BLaER1 (cell line): Measurements from ENCODE around the gene PRDX5.
A peak's percentile ranks its signal among the peaks of the same experiment; 100 is the strongest.

Experiments used
- H3K27ac ChIP-seq: shearing (Covaris generic); formaldehyde crosslinking; 2 replicates; pipeline ENCODE4 v1.8.1; 2022
- H3K27me3 ChIP-seq: shearing (Covaris generic); formaldehyde crosslinking; 2 replicates; pipeline ENCODE4 v1.8.1; 2022
- H3K36me3 ChIP-seq: shearing (Covaris generic); formaldehyde crosslinking; 2 replicates; pipeline ENCODE4 v1.8.1; 2022
- H3K4me1 ChIP-seq: shearing (Covaris generic); formaldehyde crosslinking; 2 replicates; pipeline ENCODE4 v1.8.1; 2022
- H3K4me2 ChIP-seq: shearing (Covaris generic); formaldehyde crosslinking; 2 replicates; pipeline ENCODE4 v1.8.1; 2022
- H3K4me3 ChIP-seq: shearing (Covaris generic); formaldehyde crosslinking; 2 replicates; pipeline ENCODE4 v1.8.1; 2022
- H3K9ac ChIP-seq: shearing (Covaris generic); formaldehyde crosslinking; 2 replicates; pipeline ENCODE4 v1.8.1; 2022
- H3K9me3 ChIP-seq: shearing (Covaris generic); formaldehyde crosslinking; 2 replicates; pipeline ENCODE4 v1.8.1; 2022
- H4K20me1 ChIP-seq: shearing (Covaris generic); formaldehyde crosslinking; 2 replicates; pipeline ENCODE4 v1.8.1; 2022
- Cebpa-rat ChIP-seq: shearing (Covaris generic); IDR thresholded peaks from 2 replicates; pipeline ENCODE4 v1.8.1; 2022

PRDX5 gene

GRCh38 chr11:64355078-64355940 is 37.4 kb downstream of the PRDX5 start:
- Histone ChIP-seq H3K4me1 (peaks cover 96% of the 10 kb centered on the region), H3K9ac (no peak overlapping the region), H3K27me3 (no peaks in the 10 kb centered on the region), H3K9me3 (no peaks in the 10 kb centered on the region), H3K4me3 (no peak overlapping the region), H4K20me1 (peaks cover 28% of the 10 kb centered on the region; the same call in 1 of the 2 replicates), H3K36me3 (no peaks in the 10 kb centered on the region), H3K27ac (peak overlapping the region; percentile 51; the same call in 1 of the 2 replicates), H3K4me2 (peak overlapping the region; percentile 88)
- TF ChIP-seq Cebpa-rat, result no peak

GRCh38 chr11:64356498-64357411 is 38.8 kb downstream of the PRDX5 start:
- H4K20me1 ChIP-seq, result peaks cover 28% of the 10 kb centered on the region; the same call in 1 of the 2 replicates
- H3K36me3 ChIP-seq, result peaks cover 10% of the 10 kb centered on the region
- peak overlapping the region; percentile 64 for H3K27ac ChIP-seq
- H3K27me3 ChIP-seq, result no peaks in the 10 kb centered on the region
- TF ChIP-seq Cebpa-rat, result no peak
- H3K9ac ChIP-seq, result peak overlapping the region; percentile 80; the same call in 1 of the 2 replicates
- H3K4me1 ChIP-seq, result peaks cover 96% of the 10 kb centered on the region
- H3K4me2 ChIP-seq, result peak overlapping the region; percentile 99
- no peak overlapping the region for H3K4me3 ChIP-seq
- H3K9me3 ChIP-seq, result no peaks in the 10 kb centered on the region

- Histone ChIP-seq H4K20me1 (peaks cover 24% of the 10 kb centered on the region; the same call in 1 of the 2 replicates), H3K9me3 (no peaks in the 10 kb centered on the region), H3K27me3 (no peaks in the 10 kb centered on the region), H3K9ac (peak overlapping the region; percentile 80), H3K27ac (peak overlapping the region; percentile 64), H3K4me3 (no peak overlapping the region), H3K4me1 (peaks cover 92% of the 10 kb centered on the region), H3K36me3 (peaks cover 17% of the 10 kb centered on the region), H3K4me2 (peak overlapping the region; percentile 99)
- no peak for TF ChIP-seq Cebpa-rat
These were observed 39.5 kb downstream of the PRDX5 start for GRCh38 chr11:64357446-64357845.

DNA sequence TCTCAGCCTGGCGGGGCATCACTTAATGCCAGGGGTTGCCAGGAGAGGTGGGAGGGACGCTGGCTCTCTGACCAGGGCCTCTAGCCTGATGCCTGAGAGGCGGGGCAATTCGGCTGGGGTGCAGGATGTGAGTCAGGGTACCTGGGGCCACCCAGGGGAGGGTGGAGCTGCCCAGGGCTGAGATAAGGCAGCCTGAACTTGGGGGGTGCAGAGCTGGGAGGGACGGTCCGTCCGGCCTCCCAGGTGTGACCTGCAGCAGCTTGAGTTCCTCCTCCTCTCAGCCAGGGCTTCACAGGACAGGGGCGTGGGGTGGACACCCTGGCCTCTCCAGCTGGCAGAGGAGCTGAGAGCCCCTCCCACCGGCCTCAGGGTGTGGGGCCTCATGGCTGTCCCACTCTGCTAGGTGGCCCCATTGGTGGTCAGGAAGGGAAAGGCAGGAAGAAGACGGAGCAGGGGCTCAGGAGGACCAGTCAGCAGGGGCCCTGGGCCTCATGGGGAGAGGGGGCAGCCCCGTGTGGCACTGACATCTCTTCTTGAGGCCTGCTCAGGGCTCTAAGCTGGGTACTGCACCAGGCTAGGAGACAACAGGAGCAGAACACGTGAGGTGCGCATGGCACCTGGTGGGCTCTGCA is 40.1 kb downstream of the PRDX5 start:
- no peaks in the 10 kb centered on the region for H3K9me3 ChIP-seq
- peak overlapping the region; percentile 99 for H3K4me2 ChIP-seq
- H3K27ac ChIP-seq, result peak overlapping the region; percentile 83
- peaks cover 86% of the 10 kb centered on the region for H3K4me1 ChIP-seq
- peak overlapping the region; percentile 76 for H3K4me3 ChIP-seq
- peaks cover 19% of the 10 kb centered on the region; the same call in 1 of the 2 replicates for H4K20me1 ChIP-seq
- H3K27me3 ChIP-seq, result no peaks in the 10 kb centered on the region
- no peak for TF ChIP-seq Cebpa-rat
- H3K9ac ChIP-seq, result peak overlapping the region; percentile 80
- peaks cover 23% of the 10 kb centered on the region for H3K36me3 ChIP-seq

DNA sequence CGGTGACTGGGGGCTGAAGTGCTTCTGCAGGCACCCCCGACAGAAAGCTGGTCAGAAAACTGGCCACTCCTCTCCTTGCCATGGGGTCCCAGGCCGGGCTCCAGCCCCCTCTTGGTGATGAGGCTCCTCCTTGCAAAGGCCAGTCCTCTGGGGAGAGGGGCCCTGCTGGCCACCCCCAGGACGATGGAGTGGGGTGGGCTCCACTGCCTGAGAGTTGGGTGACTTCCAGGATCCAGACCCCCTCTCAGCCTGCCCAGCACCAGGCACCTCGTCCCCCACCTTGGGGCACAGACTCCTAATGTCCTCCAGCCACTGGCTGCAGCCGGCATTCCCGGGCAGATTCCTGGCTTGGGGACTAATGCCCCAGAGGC is 40.6 kb downstream of the PRDX5 start:
- peak overlapping the region; percentile 80 for H3K9ac ChIP-seq

DNA sequence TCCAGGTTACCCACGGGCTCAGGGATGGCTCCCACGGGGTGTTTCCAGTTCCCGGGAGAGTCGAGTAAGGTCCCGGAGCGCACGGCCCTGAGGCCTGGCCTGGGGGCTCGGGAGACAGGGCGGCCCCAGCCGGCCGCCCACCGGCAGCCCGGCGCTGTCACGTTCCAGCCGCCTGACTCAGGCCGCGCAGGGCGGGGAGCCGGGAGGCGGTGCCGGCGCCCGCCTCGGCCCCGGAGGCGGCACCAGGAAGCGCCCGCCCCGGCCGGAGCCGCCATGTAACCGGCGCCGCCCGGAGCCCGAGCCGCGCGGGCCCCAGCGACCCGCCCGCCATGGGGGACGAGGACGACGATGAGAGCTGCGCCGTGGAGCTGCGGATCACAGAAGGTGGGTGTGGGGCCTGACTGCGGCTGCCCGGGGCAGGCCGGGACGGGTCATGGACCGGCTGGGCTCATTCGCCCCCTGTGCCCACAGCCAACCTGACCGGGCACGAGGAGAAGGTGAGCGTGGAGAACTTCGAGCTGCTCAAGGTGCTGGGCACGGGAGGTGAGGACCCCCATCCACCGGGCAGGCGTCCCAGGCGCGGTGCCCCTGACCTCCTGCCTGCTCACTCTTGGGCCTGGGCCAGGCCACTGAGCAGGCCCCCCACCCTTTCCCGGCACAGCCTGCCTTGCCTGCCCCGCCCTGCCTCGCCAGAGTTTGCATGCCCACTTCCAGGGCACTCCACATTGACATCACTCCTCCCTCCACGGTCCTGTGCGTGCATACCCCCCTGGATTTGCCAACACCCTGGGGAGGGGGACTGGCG is 41.2 kb downstream of the PRDX5 start, which contains the start of gene RPS6KA4:
Gene RPS6KA4 (plus strand): TSS at position 256 of the 805 bp plus-strand sequence. CDS start 74 bp downstream, at position 330.
- peaks cover 34% of the 10 kb centered on the region for H3K36me3 ChIP-seq
- peak within 1 kb of the TSS; percentile 80 for H3K9ac ChIP-seq
- H3K9me3 ChIP-seq, result no peaks in the 10 kb centered on the region
- H3K4me2 ChIP-seq, result peak within 1 kb of the TSS; percentile 99
- peak within 1 kb of the TSS; percentile 76 for H3K4me3 ChIP-seq
- H3K27me3 ChIP-seq, result no peaks in the 10 kb centered on the region
- H3K4me1 ChIP-seq, result peaks cover 77% of the 10 kb centered on the region
- H4K20me1 ChIP-seq, result peaks cover 19% of the 10 kb centered on the region; the same call in 1 of the 2 replicates
- H3K27ac ChIP-seq, result peak within 1 kb of the TSS; percentile 83
- no peak for TF ChIP-seq Cebpa-rat

More for the DNA sequence above, 40.6 kb downstream of the PRDX5 start:
- Histone ChIP-seq H4K20me1 (peaks cover 19% of the 10 kb centered on the region; the same call in 1 of the 2 replicates), H3K4me1 (peaks cover 81% of the 10 kb centered on the region), H3K36me3 (peaks cover 28% of the 10 kb centered on the region), H3K4me2 (peak overlapping the region; percentile 99), H3K27me3 (no peaks in the 10 kb centered on the region), H3K27ac (peak overlapping the region; percentile 83), H3K9me3 (no peaks in the 10 kb centered on the region), H3K4me3 (peak overlapping the region; percentile 76)
- no peak for TF ChIP-seq Cebpa-rat

- Histone ChIP-seq H3K27me3 (no peaks in the 10 kb centered on the region), H3K27ac (peak overlapping the region; percentile 83), H3K36me3 (peaks cover 41% of the 10 kb centered on the region), H3K4me2 (peak overlapping the region; percentile 99), H3K9ac (peak overlapping the region; percentile 80), H3K9me3 (no peaks in the 10 kb centered on the region), H3K4me3 (peak overlapping the region; percentile 76), H3K4me1 (peaks cover 78% of the 10 kb centered on the region), H4K20me1 (peaks cover 19% of the 10 kb centered on the region; the same call in 1 of the 2 replicates)
- TF ChIP-seq Cebpa-rat, result no peak
These were observed 42.0 kb downstream of the PRDX5 start for GRCh38 chr11:64359712-64360445.

- Histone ChIP-seq H3K27me3 (no peaks in the 10 kb centered on the region), H4K20me1 (peaks cover 19% of the 10 kb centered on the region; the same call in 1 of the 2 replicates), H3K4me2 (peak overlapping the region; percentile 99), H3K4me1 (peaks cover 77% of the 10 kb centered on the region), H3K9me3 (no peaks in the 10 kb centered on the region), H3K9ac (peak overlapping the region; percentile 18), H3K4me3 (peak overlapping the region; percentile 76), H3K36me3 (peaks cover 47% of the 10 kb centered on the region), H3K27ac (peak overlapping the region; percentile 5; the same call in 1 of the 2 replicates)
- TF ChIP-seq Cebpa-rat, result no peak
These were observed 42.6 kb downstream of the PRDX5 start for GRCh38 chr11:64360448-64360921.
